WTC11 (cell line): ENCODE measurements around the gene GTF2A1L.

Source experiments
- FOXJ3 ChIP-seq: sonication (generic); formaldehyde crosslinking; IDR thresholded peaks from 2 replicates; pipeline ENCODE4 v1.9.0; 2021; ENCODE audit warnings: missing genetic modification reagents, mild to moderate bottlenecking, borderline replicate concordance
- TEAD4 ChIP-seq: sonication (generic); formaldehyde crosslinking; IDR thresholded peaks from 2 replicates; pipeline ENCODE4 v1.8.0; 2022; ENCODE audit warnings: mild to moderate bottlenecking, missing genetic modification reagents
- ZBTB21 ChIP-seq: sonication (generic); formaldehyde crosslinking; IDR thresholded peaks from 2 replicates; pipeline ENCODE4 v1.8.1; 2023; ENCODE audit warnings: mild to moderate bottlenecking, missing genetic modification reagents, borderline replicate concordance
- TF ChIP-seq, protein P1 (sequence below): fragments of 200-600 bp; IDR thresholded peaks from 2 replicates; pipeline ENCODE4 v1.8.0; 2022; ENCODE audit warnings: antibody characterized with exemption

DNA sequence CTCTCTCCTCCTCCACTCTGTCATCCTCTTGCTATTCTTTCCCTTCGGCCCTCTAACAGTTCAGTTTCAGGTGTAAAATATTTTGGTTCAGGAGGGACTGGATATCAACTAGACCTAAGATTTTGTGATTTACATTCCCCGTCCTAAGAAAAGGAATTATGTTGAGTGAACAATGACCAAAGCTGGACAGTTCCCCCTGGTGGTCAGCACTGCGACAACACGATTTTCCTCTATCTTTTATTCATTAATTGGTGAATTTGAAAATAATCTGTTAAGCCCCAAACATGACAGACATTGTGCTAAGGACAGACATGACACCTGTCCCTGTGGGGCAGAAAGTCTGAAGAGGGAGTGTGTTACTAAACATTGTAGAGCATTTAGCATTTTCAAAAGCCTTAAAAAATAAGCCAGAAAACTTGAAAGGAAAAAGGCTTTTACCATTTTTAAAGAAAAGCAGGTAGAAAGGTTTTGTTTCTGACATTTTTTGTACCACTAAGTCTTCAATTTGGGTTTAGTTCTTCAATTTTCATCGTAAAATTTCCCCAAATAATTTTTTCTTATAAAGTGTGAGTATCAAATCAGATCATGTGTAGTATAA, 28.4 kb upstream of the GTF2A1L start:
- TF ChIP-seq TEAD4: no peak
- TF ChIP-seq, protein P1, sequence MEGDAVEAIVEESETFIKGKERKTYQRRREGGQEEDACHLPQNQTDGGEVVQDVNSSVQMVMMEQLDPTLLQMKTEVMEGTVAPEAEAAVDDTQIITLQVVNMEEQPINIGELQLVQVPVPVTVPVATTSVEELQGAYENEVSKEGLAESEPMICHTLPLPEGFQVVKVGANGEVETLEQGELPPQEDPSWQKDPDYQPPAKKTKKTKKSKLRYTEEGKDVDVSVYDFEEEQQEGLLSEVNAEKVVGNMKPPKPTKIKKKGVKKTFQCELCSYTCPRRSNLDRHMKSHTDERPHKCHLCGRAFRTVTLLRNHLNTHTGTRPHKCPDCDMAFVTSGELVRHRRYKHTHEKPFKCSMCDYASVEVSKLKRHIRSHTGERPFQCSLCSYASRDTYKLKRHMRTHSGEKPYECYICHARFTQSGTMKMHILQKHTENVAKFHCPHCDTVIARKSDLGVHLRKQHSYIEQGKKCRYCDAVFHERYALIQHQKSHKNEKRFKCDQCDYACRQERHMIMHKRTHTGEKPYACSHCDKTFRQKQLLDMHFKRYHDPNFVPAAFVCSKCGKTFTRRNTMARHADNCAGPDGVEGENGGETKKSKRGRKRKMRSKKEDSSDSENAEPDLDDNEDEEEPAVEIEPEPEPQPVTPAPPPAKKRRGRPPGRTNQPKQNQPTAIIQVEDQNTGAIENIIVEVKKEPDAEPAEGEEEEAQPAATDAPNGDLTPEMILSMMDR: peak; percentile 82
- TF ChIP-seq FOXJ3 (CRISPR knock-in tag): no peak
- TF ChIP-seq ZBTB21: no peak
